HG03558 (cell line): ENCODE measurements around the gene DCC.

Experiments
- ATAC-seq: cut with Tn5 transposase; IDR thresholded peaks from one replicate; pipeline ENCODE4 v1.9.1; 2021; ENCODE audit warnings: moderate number of reproducible peaks; ENCODE audit not compliant: unreplicated experiment; ENCODE audit errors: extremely low read depth

DCC gene

GRCh38 chr18:53134711-53135110 lies 794.7 kb downstream of the DCC start:
- no peak for ATAC-seq

DNA sequence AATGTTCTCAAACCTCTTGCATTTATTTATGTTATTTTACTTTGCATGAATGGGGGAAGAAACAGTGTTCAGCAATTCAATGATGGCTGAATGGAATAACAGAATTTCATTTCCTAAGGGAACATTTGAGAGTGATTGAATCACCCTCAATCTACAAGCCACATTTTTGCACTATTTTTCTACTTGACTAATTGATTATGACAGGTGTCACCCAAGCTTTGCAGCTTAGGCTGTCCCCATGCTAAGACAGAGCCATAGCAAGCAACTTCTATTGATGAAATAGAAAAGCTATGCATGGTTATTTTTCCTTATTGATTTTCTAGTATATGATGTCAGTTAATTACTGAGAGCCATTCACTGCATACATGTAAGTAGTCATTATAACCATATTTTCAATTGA lies 795.7 kb downstream of the DCC start:
- no peak for ATAC-seq

DNA sequence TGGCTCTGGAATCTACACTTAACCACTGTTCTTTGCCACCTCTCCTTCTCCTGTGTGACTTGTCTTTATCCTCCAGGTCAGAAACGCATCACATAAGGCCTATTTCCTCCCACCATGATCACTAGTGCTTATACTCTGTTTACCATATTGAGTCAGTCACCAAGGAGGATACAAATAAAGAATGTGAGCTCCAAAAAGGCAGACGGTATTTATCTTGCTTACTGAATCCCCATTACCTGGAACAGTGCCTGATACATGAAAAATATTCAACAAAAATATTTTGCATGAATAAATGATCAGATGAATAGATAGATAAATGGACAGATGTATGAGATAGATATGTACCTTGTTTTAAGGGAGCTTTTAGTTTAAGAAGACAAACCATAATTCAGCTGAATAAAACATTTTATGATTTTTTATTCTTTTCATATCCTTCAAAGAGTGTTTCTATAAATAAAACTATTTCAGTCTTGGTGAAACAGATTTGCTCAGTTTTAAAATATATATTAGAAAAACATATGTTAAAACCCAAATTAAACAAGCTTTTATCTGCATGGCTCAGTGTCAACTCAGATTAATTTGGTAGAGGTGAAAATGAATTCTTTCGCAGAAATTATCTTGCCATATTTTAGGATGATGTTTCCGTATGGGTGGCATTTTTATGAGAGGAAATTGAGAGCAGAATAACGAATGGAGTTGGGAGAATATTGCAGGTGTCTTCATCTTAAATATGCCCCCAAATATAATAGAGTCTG lies 799.9 kb downstream of the DCC start:
- no peak for ATAC-seq

DNA sequence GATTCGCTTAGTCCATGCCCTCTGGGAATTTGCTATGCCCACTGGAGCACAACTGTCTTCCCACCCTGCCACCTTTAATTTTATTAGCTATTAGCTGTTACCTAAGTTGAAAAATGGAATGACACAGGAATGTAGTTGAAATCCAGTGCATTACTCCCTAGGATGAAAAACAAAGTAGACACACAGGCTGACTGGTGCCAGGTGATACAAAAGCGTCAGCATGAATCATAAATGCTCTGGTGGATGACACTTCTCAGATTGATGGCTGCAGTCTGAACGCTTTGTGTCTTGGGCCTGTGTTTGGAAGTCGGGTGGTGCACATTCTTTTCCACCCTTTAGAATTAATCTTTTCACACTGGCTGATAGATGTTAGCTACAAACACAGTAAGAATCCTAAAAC lies 802.0 kb downstream of the DCC start:
- no peak for ATAC-seq

DNA sequence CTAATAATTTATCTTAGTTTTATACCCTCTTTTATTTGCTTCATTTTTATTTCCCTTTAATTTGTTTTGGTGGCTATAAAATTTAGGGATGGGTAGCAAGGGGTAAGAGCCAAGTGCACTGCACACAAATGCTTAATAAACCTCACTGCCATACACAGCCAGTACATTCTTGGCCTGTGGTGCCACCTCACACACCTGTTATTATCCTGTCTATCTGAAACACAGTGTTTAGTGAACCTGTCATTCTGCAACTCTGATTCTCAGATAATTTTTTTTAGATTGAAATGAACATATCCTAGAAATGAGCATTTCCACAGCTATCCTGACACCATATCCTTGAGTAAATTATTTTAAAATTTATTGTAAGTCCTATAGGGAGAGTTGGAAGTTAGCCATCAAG lies 807.5 kb downstream of the DCC start:
- ATAC-seq: no peak

GRCh38 chr18:53148123-53148522 lies 808.1 kb downstream of the DCC start:
- ATAC-seq: no peak

DNA sequence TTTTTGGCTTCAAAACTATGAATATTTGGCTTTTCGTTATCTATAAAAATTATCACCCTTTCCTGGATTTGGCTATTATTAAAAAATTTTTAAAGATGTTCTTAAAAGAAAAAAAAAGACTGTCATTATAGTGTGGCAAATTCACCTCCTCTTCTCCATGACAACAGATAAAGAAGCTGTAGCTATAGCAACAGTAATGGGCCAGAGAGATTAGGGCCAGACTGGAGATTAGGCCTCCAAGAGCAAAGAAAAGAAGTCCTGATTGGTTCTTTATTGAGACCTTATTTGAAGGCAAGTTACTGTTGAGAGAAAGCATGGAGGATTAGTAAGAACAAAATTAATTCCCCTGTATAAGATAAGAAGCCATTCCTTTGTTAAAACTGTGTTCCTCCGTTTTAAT lies 812.5 kb downstream of the DCC start:
- ATAC-seq: no peak

GRCh38 chr18:53153281-53153680 lies 813.3 kb downstream of the DCC start:
- ATAC-seq: no peak

DNA sequence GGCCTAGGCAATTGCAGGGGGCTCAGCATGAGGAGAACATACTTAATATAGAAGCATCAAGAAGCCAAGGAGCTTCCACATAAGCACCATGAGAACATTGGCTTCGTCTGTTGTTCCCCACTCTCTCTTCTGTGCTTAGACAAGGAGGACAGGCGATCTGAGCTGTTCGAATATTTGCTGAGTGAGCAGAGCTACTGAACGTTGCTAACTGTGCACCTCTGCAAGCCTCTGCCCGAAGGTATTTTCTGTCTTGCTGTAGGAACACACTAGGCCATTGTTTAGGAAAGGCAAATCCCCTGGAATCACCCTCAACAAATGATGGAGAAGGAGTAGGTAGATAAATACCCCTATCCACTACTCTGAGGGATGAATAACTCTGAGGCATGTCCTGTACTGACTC lies 813.8 kb downstream of the DCC start:
- ATAC-seq: no peak

DNA sequence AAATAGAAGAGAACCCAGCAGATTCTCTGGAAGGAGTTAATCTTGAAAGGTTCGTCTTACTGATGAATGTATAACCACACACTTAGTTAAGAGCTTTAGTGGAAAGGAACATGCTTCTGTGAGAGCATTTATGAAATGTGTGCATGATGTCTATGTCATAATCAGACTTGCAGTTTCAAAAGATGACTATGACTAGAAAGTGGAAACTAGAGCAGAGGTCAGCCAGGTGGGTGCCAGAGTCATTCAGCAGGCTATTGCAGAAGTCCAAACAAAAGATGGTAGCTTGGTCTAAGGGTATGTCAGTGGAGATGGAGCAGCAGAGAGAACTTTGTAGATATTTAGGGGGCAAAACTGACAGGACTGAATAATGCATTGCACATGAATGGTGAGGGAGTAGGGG lies 825.8 kb downstream of the DCC start:
- no peak for ATAC-seq

- ATAC-seq: no peak
Measured at GRCh38 chr18:53169346-53169745, 829.3 kb downstream of the DCC start.

- ATAC-seq: no peak
Measured at GRCh38 chr18:53191634-53192033, 851.6 kb downstream of the DCC start.

DNA sequence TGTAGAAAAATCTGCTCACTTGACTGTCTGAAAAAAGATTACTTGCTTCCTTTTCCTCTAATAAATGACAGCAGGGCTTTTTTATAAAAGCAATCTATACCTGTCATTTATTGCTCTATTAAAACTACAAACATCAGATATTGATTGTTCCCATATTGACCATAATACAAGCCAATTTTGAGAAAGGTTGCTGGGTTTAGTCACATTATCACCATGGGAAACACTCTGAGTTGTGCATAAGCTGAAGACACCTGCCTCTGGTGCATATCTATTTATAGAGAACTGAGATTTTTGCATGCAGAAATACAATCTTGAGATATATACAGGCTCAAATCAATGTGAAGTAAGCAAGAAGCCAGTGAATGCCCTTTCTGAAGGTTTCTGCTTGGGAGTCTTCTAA lies 853.9 kb downstream of the DCC start:
- ATAC-seq: no peak

GRCh38 chr18:53219853-53220252 lies 879.9 kb downstream of the DCC start:
- ATAC-seq: no peak

DNA sequence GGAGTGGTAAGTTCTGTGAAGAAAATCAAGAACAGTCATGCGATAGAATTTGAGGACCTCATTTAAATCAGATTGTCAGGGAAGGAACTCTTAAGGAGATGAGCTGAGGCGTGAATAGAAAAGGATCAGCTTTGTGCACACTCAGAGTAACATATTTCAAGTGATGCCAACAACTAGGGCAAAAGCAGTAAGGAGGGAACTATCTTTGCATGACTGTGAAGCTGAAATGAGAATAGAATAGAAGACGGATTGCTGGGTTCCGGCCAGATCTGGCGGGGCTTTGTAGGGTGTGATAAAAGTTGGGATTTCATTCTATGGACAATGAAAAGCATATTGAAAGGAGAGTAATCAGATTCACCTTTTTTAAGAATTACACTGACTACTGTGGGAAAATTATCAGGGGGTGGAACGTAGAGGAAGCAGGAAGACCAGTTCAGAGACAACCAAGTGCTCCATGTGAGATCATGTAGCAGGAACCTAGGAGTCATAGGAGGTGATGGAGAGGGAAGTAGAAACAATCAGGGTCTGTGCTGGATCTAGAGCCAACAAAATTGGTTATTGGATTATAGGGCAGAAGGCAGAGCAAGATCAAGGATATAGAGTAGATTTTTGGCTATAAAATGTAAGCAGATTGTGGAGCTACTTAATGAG lies 884.3 kb downstream of the DCC start:
- ATAC-seq: no peak

GRCh38 chr18:53225567-53226325 lies 885.7 kb downstream of the DCC start:
- no peak for ATAC-seq

GRCh38 chr18:53234610-53235009 lies 894.6 kb downstream of the DCC start:
- ATAC-seq: no peak

DNA sequence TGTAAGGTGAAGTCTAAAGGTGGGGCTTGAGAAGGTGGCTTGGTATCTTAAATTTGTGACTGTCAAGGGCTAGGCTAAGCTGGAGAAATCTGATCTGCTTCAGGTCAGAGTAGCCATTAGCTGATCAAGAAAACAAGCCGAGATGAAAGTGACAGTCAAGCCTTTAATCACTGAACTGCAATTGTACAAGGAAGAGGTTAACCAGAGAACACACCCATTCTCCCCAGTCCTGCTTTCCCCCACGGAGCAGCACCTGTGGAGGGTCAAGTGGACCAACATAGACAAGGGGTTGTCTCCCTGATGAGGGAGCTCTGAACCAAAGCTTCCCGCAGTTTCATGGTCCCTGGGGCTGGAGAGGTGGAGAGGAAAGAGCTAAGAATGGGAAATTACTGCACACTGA lies 901.2 kb downstream of the DCC start:
- no peak for ATAC-seq

GRCh38 chr18:53253789-53254188 lies 913.8 kb downstream of the DCC start:
- no peak for ATAC-seq

DNA sequence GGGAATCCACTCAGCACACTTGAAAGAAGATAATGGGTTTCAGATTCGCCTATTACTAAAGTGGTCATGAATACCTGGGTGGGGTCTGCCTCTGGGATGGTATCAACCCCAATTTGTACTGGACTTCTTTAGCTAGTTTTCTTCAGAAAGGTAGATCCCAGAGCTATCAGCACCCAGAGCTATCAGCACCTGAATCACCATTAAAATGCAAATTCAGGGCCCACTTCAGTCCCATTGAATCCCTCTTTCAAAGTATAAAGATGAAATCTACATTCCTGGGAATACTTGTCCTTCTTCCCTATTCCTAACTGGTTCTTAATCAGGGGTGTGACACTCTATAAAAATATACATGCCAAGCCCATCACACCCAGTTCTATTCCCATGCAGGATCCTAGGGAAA lies 914.3 kb downstream of the DCC start:
- ATAC-seq: no peak

DNA sequence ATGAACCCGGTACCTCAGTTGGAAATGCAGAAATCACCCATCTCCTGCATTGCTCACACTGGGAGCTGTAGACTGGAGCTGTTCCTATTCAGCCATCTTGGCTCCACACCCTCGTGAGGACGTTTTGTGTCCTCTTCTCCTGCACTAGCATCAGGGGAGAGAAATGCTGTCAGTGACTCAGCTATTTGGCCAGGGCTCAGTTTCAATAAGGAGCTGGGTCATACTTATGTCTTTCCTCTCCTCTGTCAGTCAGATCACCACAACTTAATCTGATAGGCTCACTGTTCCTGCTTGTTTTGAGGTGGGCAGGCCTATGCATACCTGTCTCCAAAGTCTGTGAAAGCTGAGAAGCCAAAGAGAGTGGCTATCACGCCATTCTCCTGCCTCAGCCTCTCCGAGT lies 921.2 kb downstream of the DCC start:
- ATAC-seq: no peak
